Mammary epithelial cell (primary cell): ENCODE data around the gene PHIP.

Experiments used
- CTCF ChIP-seq, 2 donors: IDR thresholded peaks in 1 of 2; conservative IDR thresholded peaks in 1 of 2; 2 replicates each; pipeline ENCODE4 v1.5.1; 2011 to 2012; ENCODE audit warnings: inconsistent platforms in 2 of 2, low read length in 2 of 2, mild to moderate bottlenecking in 2 of 2, control low read depth in 1 of 2, low read depth in 1 of 2; ENCODE audit not compliant: insufficient read depth in 1 of 2; ENCODE audit errors: extremely low read depth in 1 of 2
- EZH2 ChIP-seq: IDR thresholded peaks from 2 replicates; pipeline ENCODE4 v1.6.1; 2012; ENCODE audit warnings: low read length, inconsistent platforms, borderline replicate concordance

- TF ChIP-seq CTCF (conservative IDR thresholded peaks at IDR 0.05 in 1 of 2, IDR thresholded peaks at IDR 0.05 in 1 of 2; ENCODE audit: extremely low read depth in 1 of 2, insufficient read depth in 1 of 2, low read depth in 1 of 2, low read length in 2 of 2): no peak
- no peak for TF ChIP-seq EZH2
Measured at GRCh38 chr6:79011940-79012339, 66.1 kb downstream of the PHIP start.
